ENCODE measurements around the gene PLXDC1.
"Not testable (repeated sequence)": the region's sequence is repeated elsewhere in the genome, so short reads cannot be mapped to it uniquely, and the experiment has no call there.

The PLXDC1 gene

GRCh38 chr17:39122991-39123390 is 28.4 kb downstream of the PLXDC1 start:
- no peak for FAIRE-seq

GRCh38 chr17:39121919-39122318 is 29.5 kb downstream of the PLXDC1 start:
- not testable (repeated sequence) for FAIRE-seq

GRCh38 chr17:39118674-39119419 is 32.6 kb downstream of the PLXDC1 start:
- no peak for FAIRE-seq

GRCh38 chr17:39116224-39116623 is 35.2 kb downstream of the PLXDC1 start:
- FAIRE-seq = no peak

GRCh38 chr17:39115135-39115534 is 36.3 kb downstream of the PLXDC1 start:
- FAIRE-seq = no peak

DNA sequence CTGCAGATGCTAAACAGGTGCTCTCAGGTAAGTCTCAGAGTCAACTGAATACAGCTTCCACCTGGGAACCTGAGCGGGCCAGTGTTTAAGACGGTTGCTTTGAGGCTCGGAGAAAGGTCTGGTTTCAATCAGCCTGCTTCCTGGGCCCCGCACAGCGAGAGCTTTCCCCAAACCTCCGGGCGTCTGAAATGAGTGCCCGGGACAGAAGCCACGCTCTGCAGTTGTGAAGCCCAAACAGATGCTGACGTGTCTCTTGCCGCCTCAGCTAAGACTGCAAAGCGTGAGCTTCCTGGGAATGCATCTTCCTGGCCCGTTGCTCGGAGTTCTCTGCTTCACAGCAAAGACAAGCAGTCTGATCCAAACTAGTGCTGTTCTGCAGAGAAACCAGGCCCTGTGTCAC is 36.7 kb downstream of the PLXDC1 start:
- no peak for FAIRE-seq

GRCh38 chr17:39113871-39114270 is 37.6 kb downstream of the PLXDC1 start:
- no peak for FAIRE-seq

DNA sequence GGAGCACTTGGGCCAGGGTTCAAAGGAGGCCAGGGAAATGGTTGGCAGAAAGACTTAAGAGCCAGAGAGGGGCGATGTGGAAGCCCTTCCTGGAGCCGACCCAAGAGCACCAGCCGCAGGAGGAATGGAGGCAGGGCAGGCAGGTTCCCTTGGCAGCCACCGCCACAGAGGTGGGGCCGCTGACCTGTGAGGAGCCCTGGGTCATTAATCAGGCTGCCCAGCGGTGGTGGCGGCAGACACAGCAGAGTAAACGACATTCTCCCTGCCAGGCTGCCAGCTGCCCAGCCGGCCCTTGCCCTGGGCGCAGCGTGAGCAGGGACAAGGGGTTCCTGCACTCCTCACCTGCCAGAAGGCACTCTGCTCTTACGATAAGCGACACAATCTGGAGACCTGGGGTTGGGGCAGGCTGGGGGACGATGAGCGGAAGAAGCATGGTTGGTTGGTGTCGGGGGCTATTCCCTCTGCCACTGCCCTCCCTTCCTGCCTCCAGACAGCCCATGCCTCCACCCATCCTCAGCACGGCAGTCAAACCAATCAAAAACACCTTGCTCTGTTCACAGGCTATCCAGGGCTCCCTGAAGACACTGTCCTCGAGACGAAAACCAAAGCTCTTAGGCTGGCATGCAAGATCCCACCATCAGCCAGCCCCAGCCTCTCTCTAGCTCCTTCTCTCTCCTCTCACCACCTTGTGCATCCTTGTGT is 40.9 kb downstream of the PLXDC1 start:
- no peak for FAIRE-seq

DNA sequence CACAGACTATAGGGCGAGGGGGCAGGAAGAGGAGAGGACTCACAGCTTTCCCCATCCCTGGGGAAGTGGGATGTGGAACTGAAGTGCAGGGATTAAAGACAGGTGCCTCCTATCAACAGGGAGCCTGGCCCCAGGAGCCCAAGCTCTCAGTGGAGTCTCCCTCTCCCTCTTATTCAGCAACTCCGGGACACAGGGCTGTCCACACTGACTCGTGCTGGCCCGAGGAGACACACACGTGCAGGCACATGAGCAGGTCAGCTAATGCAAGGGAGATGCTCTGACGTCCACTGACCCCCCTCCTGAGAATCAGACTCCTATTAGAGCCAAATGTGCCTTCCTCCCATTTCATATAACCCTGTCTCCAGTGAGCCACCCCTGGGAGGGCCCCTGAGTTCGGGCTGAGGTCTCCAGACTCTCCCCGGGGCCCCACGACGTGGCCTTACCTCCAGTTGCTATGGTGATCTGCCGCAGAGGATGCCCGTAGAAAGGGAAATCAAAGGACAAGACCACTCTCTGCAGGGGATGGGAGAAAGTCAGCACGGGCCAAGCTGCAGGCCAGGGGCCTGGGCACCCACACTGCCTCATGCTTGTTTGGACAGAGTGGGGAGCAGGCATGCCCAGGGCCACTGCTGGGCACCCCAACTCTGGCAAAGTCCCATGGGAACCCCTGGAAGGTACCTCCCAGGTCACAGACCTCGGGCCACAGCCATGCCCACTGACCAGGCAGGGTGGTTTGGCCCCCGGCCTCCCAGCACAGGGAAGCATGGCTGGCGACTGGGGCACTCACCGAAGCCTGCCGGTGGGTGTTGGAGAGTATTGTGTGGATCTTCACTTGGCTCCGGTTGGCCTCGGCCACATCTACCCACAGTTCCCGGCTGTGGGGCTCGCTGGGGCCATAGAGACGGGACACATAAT is 42.7 kb downstream of the PLXDC1 start:
- FAIRE-seq = no peak

- no peak for FAIRE-seq
Observed at GRCh38 chr17:39107973-39108372, 43.5 kb downstream of the PLXDC1 start.

- no peak for FAIRE-seq
Observed at GRCh38 chr17:39107155-39107554, 44.3 kb downstream of the PLXDC1 start.

- FAIRE-seq = no peak
Observed at GRCh38 chr17:39105705-39106104, 45.7 kb downstream of the PLXDC1 start.

GRCh38 chr17:39104657-39105056 is 46.8 kb downstream of the PLXDC1 start:
- FAIRE-seq = no peak

GRCh38 chr17:39104046-39104445 is 47.4 kb downstream of the PLXDC1 start:
- no peak for FAIRE-seq

DNA sequence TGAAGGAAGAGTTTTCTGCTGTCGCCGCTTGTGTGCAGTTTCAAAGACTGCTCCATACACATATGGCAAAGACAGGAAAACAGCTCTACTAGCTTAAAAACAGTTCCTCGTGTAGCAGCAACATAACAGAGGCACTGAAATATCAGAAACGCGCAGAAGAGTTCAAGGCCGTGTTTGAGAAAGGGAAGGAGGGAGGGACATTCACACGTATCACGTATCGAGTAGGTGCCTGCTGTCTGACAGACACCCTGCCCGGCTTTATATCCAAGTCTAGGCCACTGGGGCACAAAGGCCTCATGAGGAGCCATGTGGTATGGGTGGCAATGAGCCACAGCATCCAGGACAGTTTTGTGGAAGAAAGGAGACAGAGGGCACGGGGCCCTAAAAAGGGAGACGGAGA is 50.3 kb downstream of the PLXDC1 start:
- no peak for FAIRE-seq

DNA sequence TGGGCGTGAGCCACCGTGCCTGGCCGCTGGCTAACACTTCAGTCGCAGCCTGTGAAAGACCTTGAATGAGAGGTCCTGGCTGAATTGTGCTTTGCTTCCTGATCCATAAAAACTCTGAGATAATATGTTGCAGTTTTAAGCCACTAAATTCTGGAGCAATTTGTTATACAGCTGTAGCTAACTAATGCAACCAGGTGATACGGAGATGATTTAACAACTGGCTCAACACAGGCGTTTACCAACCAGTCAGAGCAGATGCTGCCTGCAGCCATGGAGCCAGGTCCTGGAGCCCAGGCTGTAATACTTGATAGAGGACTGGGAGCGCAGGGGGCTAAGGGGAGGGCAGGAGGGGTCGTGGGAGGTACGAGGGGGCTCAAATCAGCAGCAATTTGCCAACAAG is 50.9 kb downstream of the PLXDC1 start:
- no peak for FAIRE-seq

- FAIRE-seq = no peak
Observed at GRCh38 chr17:39099663-39100286, 51.7 kb downstream of the PLXDC1 start.

DNA sequence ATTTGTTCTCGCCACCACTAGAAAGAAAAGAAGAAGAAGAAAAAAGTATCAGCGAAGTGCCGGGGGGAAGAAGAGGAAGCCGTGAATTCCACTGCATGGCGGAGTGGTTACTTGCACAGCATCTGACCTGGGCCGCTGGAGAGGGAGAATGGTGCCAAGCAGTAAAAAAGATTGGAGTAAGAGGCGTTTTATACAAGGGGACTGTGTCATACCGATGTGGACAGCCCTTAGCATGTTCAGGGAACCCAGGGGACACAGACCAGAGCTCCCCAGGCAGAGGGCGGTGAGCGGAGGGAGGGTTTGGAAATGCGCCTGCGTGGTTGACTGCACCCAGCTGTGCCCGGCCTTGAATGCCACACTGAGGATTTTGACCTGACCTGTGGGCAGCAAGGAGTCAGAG is 52.8 kb downstream of the PLXDC1 start:
- no peak for FAIRE-seq

GRCh38 chr17:39097537-39097936 is 53.9 kb downstream of the PLXDC1 start:
- FAIRE-seq = no peak

DNA sequence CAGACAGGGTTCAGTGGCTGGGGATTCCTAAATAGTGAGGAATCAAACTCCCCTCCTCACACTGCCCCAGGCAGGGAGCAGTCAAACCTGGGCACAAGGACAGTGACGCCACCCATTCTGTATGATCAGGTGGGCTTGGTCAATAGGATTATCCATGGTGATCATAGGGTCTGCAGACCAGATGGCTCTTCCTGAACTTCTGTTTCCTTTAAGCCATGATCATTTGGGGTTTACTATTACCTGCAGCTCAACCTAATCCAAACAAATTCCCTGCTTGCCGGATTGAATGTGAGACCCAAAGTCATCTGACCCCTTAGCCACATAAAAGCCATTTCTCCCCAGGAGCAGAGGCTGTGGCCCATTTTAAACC is 54.3 kb downstream of the PLXDC1 start:
- FAIRE-seq = no peak

GRCh38 chr17:39096508-39097149 is 54.8 kb downstream of the PLXDC1 start:
- no peak for FAIRE-seq

DNA sequence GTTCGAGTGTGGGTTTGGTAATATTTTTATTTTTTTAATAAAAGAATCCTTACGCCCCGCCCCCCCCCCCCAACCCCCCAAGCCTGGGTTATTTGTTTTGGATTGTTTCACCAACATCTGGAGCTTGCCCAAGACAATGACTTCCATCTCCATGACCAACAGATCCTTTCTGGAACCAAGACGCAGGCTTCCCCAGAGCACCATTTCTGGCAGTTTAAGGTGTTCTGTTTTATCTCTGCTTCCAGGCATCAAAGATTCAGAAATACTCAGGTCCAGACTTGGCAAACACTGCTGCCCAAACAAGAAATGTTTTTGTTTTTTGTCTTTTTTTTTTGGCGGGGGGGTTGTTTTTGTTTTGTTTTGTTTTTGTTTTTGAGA is 56.1 kb downstream of the PLXDC1 start:
- FAIRE-seq = no peak

All from A204.1 (cell line).